Chondrocyte (in vitro differentiated cells): Measurements from ENCODE around the gene GRAMD4. TPM values are rescaled to one million over a fixed set of nuclear protein-coding genes. Genes with fewer than 3 reads are reported as not detected.

Source experiments
- DNase-seq: peaks from one replicate; pipeline ENCODE4 v3.0.0; 2021; ENCODE audit warnings: mixed read lengths, low spot score
- H3K27ac Mint-ChIP-seq: one replicate; pipeline ENCODE4 v1.8.0; 2021; ENCODE audit warnings: mild to moderate bottlenecking, moderate library complexity, mixed read lengths; ENCODE audit not compliant: unreplicated experiment
- H3K27me3 Mint-ChIP-seq: 2 replicates; pipeline ENCODE4 v1.8.0; 2021; ENCODE audit warnings: low read depth, mixed read lengths
- H3K36me3 Mint-ChIP-seq: 2 replicates; pipeline ENCODE4 v1.8.0; 2021; ENCODE audit warnings: low read depth, mixed read lengths
- H3K4me1 Mint-ChIP-seq: 2 replicates; pipeline ENCODE4 v1.8.0; 2021; ENCODE audit warnings: low read depth, mild to moderate bottlenecking, mixed read lengths
- H3K4me3 Mint-ChIP-seq: one replicate; pipeline ENCODE4 v1.8.0; 2021; ENCODE audit warnings: mild to moderate bottlenecking, moderate library complexity, mixed read lengths; ENCODE audit not compliant: unreplicated experiment
- H3K9me3 Mint-ChIP-seq: 2 replicates; pipeline ENCODE4 v1.8.0; 2021; ENCODE audit warnings: low read depth, mixed read lengths
- CTCF ChIP-seq: fragments of 200-600 bp; sonication (generic); IDR thresholded peaks from 2 replicates; pipeline ENCODE4 v1.5.0; 2021; ENCODE audit warnings: antibody characterized with exemption, mild to moderate bottlenecking, moderate library complexity
- total RNA-seq: library from RNA; stranded (reverse); gene quantifications from 3 replicates; pipeline ENCODE4 v1.2.1, GENCODE V29; 2021

GRAMD4 gene
- total RNA-seq, 1 donor from 2014 or later, result 31.7 TPM

GRCh38 chr22:46690146-46690545, 70.0 kb downstream of the GRAMD4 start:
- H3K9me3 Mint-ChIP-seq, result no peaks in the 10 kb centered on the region
- H3K36me3 Mint-ChIP-seq, result peaks cover 27% of the 10 kb centered on the region
- no peak for TF ChIP-seq CTCF
- peak; percentile 59 for DNase-seq
- H3K27me3 Mint-ChIP-seq, result no peaks in the 10 kb centered on the region
- no peaks in the 10 kb centered on the region for H3K4me1 Mint-ChIP-seq
- no peak overlapping the region for H3K27ac Mint-ChIP-seq
- H3K4me3 Mint-ChIP-seq, result no peak overlapping the region

GRCh38 chr22:46691571-46691970, 71.4 kb downstream of the GRAMD4 start:
- peaks cover 20% of the 10 kb centered on the region for H3K36me3 Mint-ChIP-seq
- H3K27me3 Mint-ChIP-seq, result no peaks in the 10 kb centered on the region
- no peak overlapping the region for H3K4me3 Mint-ChIP-seq
- no peak for TF ChIP-seq CTCF
- no peaks in the 10 kb centered on the region for H3K4me1 Mint-ChIP-seq
- peak; percentile 37 for DNase-seq
- no peaks in the 10 kb centered on the region for H3K9me3 Mint-ChIP-seq
- no peak overlapping the region for H3K27ac Mint-ChIP-seq

- Mint-ChIP-seq H3K36me3 (peaks cover 16% of the 10 kb centered on the region), H3K4me1 (no peaks in the 10 kb centered on the region), H3K27ac (peak overlapping the region; percentile 32), H3K27me3 (no peaks in the 10 kb centered on the region), H3K4me3 (no peak overlapping the region), H3K9me3 (no peaks in the 10 kb centered on the region)
- no peak for TF ChIP-seq CTCF
- peak; percentile 44 for DNase-seq
Measured at GRCh38 chr22:46693634-46694415, 73.6 kb downstream of the GRAMD4 start.

GRCh38 chr22:46694416-46695170, 74.4 kb downstream of the GRAMD4 start:
- H3K9me3 Mint-ChIP-seq, result no peaks in the 10 kb centered on the region
- H3K4me3 Mint-ChIP-seq, result no peak overlapping the region
- peaks cover 21% of the 10 kb centered on the region for H3K36me3 Mint-ChIP-seq
- no peak for TF ChIP-seq CTCF
- no peaks in the 10 kb centered on the region for H3K4me1 Mint-ChIP-seq
- H3K27ac Mint-ChIP-seq, result no peak overlapping the region
- DNase-seq, result peak; percentile 75
- no peaks in the 10 kb centered on the region for H3K27me3 Mint-ChIP-seq

- Mint-ChIP-seq H3K9me3 (no peaks in the 10 kb centered on the region), H3K36me3 (peaks cover 20% of the 10 kb centered on the region), H3K27ac (no peak overlapping the region), H3K27me3 (no peaks in the 10 kb centered on the region), H3K4me3 (no peak overlapping the region), H3K4me1 (no peaks in the 10 kb centered on the region)
- no peak for TF ChIP-seq CTCF
- DNase-seq, result peak; percentile 89
Measured at GRCh38 chr22:46695346-46696228, 75.4 kb downstream of the GRAMD4 start.
